Astrocyte of the cerebellum (primary cell): Measurements from ENCODE around the gene RGS6.

Experiments used
- DNase-seq: peaks from one replicate; pipeline ENCODE4 v3.0.0-alpha.2; 2011; ENCODE audit warnings: low read depth
- H3K4me3 ChIP-seq: 2 replicates; pipeline ENCODE4 v1.5.1; 2011; ENCODE audit warnings: mild to moderate bottlenecking, low read depth, low read length, moderate library complexity
- in situ Hi-C: cut with HindIII; loops from 2 replicates; pipeline ENCODE4 v1.10.0; 2017; ENCODE audit warnings: low sequenced_read_pairs
- TF ChIP-seq, protein P1 (sequence below): IDR thresholded peaks from 2 replicates; pipeline ENCODE4 v1.5.1; 2012; ENCODE audit warnings: low read length, low read depth, moderate library complexity, mild to moderate bottlenecking; ENCODE audit errors: missing control alignments

RGS6 gene

DNA sequence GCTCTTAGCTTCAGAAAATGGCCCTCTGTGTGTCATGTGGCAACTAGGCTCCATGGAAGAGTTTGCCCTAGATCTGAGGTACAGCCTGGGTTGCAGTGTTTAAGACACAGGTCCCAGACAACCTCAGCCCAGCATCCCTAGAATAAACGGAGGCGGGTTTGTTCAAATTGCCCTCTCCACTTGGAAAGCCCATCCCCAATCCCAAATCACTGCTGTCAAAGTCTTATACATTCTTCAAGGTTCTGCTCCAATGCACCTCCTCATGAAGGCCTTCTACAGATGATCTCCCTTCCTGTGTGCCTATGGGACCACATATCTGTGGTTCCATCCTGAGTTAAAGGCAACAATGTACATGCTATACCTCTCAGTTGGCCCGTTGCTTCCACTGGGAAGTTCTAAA lies 671.9 kb downstream of the RGS6 start:
- no peak for DNase-seq
- no peak overlapping the region for H3K4me3 ChIP-seq
- in situ Hi-C loops: no loop called here
- TF ChIP-seq, protein P1, sequence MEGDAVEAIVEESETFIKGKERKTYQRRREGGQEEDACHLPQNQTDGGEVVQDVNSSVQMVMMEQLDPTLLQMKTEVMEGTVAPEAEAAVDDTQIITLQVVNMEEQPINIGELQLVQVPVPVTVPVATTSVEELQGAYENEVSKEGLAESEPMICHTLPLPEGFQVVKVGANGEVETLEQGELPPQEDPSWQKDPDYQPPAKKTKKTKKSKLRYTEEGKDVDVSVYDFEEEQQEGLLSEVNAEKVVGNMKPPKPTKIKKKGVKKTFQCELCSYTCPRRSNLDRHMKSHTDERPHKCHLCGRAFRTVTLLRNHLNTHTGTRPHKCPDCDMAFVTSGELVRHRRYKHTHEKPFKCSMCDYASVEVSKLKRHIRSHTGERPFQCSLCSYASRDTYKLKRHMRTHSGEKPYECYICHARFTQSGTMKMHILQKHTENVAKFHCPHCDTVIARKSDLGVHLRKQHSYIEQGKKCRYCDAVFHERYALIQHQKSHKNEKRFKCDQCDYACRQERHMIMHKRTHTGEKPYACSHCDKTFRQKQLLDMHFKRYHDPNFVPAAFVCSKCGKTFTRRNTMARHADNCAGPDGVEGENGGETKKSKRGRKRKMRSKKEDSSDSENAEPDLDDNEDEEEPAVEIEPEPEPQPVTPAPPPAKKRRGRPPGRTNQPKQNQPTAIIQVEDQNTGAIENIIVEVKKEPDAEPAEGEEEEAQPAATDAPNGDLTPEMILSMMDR: no peak

GRCh38 chr14:72605096-72605920 lies 673.1 kb downstream of the RGS6 start:
- no peak overlapping the region for H3K4me3 ChIP-seq
- DNase-seq: no peak
- TF ChIP-seq, protein P1: no peak
- in situ Hi-C loops: no loop called here

- no peak for DNase-seq
- TF ChIP-seq, protein P1: no peak
- in situ Hi-C loops: no loop called here
- no peak overlapping the region for H3K4me3 ChIP-seq
Observed at GRCh38 chr14:72605921-72606220, 673.6 kb downstream of the RGS6 start.

- in situ Hi-C loops: no loop called here
- TF ChIP-seq, protein P1: no peak
- no peak overlapping the region for H3K4me3 ChIP-seq
- DNase-seq: no peak
Observed at GRCh38 chr14:72606879-72607278, 674.6 kb downstream of the RGS6 start.

GRCh38 chr14:72607386-72608130 lies 675.3 kb downstream of the RGS6 start:
- TF ChIP-seq, protein P1: no peak
- no peak for DNase-seq
- H3K4me3 ChIP-seq: no peak overlapping the region
- in situ Hi-C loops: no loop called here

DNA sequence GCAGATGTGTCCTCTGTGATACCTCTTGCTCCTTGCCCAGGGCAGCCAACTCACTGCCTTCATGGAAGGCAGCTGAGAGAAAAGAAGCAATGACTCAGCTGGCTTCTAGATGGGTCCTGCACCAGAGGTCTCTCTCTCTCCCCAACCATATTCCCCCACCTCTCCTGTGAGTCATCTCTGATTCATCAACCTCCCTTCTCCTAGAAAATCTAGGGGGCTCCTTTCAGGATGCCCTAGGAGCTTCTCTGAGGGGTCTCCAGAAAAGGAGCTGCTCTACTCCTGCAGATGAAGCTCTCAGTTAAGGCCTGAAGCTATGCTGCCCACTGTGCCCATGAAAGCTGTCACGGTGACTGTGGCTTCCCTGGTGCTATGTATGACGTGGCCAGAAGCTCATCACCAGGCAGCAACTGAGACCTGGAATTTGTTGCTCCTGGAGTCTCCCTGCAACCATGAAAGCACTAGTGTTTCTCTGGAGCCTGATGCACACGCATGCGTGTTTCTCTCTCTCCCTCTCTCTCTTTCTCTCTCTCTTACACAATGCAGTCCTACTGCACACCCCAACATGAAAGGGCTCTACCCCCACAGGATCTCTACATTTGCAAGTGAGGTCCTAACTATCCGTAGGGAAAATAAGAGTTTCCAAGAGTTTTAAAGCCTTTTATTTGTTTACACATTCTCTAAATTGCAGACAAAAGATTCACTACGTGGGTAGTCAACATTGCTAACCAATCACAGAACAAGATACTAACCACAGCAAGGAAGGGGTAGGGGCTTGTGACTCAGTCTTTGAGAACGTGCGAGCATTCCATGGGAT lies 676.4 kb downstream of the RGS6 start:
- TF ChIP-seq, protein P1: no peak
- in situ Hi-C loops: no loop called here
- no peak overlapping the region for H3K4me3 ChIP-seq
- DNase-seq: peak; percentile 82
